DOHH2 (cell line): ENCODE results near the gene USP17L29.
A peak's percentile ranks its signal among the peaks of the same experiment; 100 is the strongest.
"Not testable (repeated sequence)": the region's sequence is repeated elsewhere in the genome, so short reads cannot be mapped to it uniquely, and the experiment has no call there.

Experiments
- H3F3A ChIP-seq: fragments of 200-600 bp; sonication (generic), shearing (Covaris generic); 2 replicates; pipeline ENCODE4 v1.6.0; 2016; ENCODE audit warnings: antibody characterized with exemption, mild to moderate bottlenecking; ENCODE audit not compliant: control insufficient read depth, insufficient read depth
- H3K27ac ChIP-seq: fragments of 200-600 bp; sonication (generic); 2 replicates; pipeline ENCODE4 v1.5.1; 2014; ENCODE audit warnings: low read depth, mild to moderate bottlenecking, low read length, moderate library complexity
- H3K27me3 ChIP-seq: fragments of 200-600 bp; sonication (generic); 2 replicates; pipeline ENCODE4 v1.6.1; 2014; ENCODE audit warnings: mild to moderate bottlenecking, low read length, mixed read lengths; ENCODE audit not compliant: control insufficient read depth
- H3K36me3 ChIP-seq: fragments of 200-600 bp; sonication (generic); 2 replicates; pipeline ENCODE4 v1.6.1; 2014; ENCODE audit warnings: mild to moderate bottlenecking, low read length, moderate library complexity, mixed read lengths; ENCODE audit not compliant: control insufficient read depth
- H3K4me1 ChIP-seq: fragments of 200-600 bp; sonication (generic); 2 replicates; pipeline ENCODE4 v1.6.1; 2014; ENCODE audit warnings: mild to moderate bottlenecking, low read length, mixed read lengths; ENCODE audit not compliant: control insufficient read depth
- H3K4me2 ChIP-seq: fragments of 200-600 bp; sonication (generic); 2 replicates; pipeline ENCODE4 v1.6.0; 2014; ENCODE audit warnings: mild to moderate bottlenecking, low read length, moderate library complexity
- H3K4me3 ChIP-seq: fragments of 200-600 bp; sonication (generic); 2 replicates; pipeline ENCODE4 v1.5.1; 2014; ENCODE audit warnings: mild to moderate bottlenecking, low read length, mixed read lengths
- H3K79me2 ChIP-seq: fragments of 200-600 bp; sonication (generic); 2 replicates; pipeline ENCODE4 v1.6.1; 2014; ENCODE audit warnings: mild to moderate bottlenecking, low read length, mixed read lengths; ENCODE audit not compliant: control insufficient read depth
- H3K9me2 ChIP-seq: fragments of 200-600 bp; sonication (generic); replicated peaks from 2 replicates; pipeline ENCODE4 v1.6.1; 2014; ENCODE audit warnings: mild to moderate bottlenecking, low read length, mixed read lengths; ENCODE audit not compliant: control insufficient read depth
- H3K9me3 ChIP-seq: fragments of 200-600 bp; sonication (generic); 2 replicates; pipeline ENCODE4 v1.6.1; 2014; ENCODE audit warnings: antibody characterized with exemption, low read length, mixed read lengths; ENCODE audit not compliant: control insufficient read depth, insufficient read depth
- H4K20me1 ChIP-seq: fragments of 200-600 bp; sonication (generic); 2 replicates; pipeline ENCODE4 v1.6.0; 2014; ENCODE audit warnings: low read depth, mild to moderate bottlenecking, antibody characterized with exemption, low read length, moderate library complexity; ENCODE audit not compliant: control insufficient read depth, insufficient read depth
- CTCF ChIP-seq: fragments of 200-600 bp; sonication (generic); IDR thresholded peaks from one replicate; pipeline ENCODE4 v1.5.1; 2014; ENCODE audit warnings: antibody characterized with exemption, mild to moderate bottlenecking, low read depth, low read length; ENCODE audit not compliant: poor library complexity, severe bottlenecking
- EZH2phosphoT487 ChIP-seq: fragments of 200-600 bp; sonication (generic); IDR thresholded peaks from 2 replicates; pipeline ENCODE4 v1.6.1; 2017; ENCODE audit warnings: borderline replicate concordance, mild to moderate bottlenecking, antibody characterized with exemption, low read length, moderate library complexity, mixed read lengths

USP17L29 gene

GRCh38 chr4:9350866-9351265, 2.6 kb upstream of the USP17L29 start:
- not testable (repeated sequence) for H3K4me2 ChIP-seq, H4K20me1 ChIP-seq, H3K9me2 ChIP-seq, H3K27me3 ChIP-seq, H3K79me2 ChIP-seq, H3K4me3 ChIP-seq, H3K36me3 ChIP-seq, H3K4me1 ChIP-seq, H3F3A ChIP-seq, H3K27ac ChIP-seq, H3K9me3 ChIP-seq

- not testable (repeated sequence) for H4K20me1 ChIP-seq, H3K27me3 ChIP-seq, H3K9me2 ChIP-seq, H3F3A ChIP-seq, H3K79me2 ChIP-seq, H3K4me1 ChIP-seq, H3K4me3 ChIP-seq, H3K36me3 ChIP-seq, H3K27ac ChIP-seq, H3K4me2 ChIP-seq, H3K9me3 ChIP-seq
Observed at GRCh38 chr4:9362829-9363228, 9.4 kb downstream of the USP17L29 start, which contains the start of gene USP17L30. TSS of gene USP17L30 (plus strand) at chr4:9363129. CDS start at chr4:9363129, 0 bp downstream.

GRCh38 chr4:9379881-9380280, 26.4 kb downstream of the USP17L29 start:
- H3K79me2 ChIP-seq, H3K9me2 ChIP-seq, H3K27me3 ChIP-seq, H3K9me3 ChIP-seq, H3K4me3 ChIP-seq, H3K27ac ChIP-seq, H3K36me3 ChIP-seq, H3K4me2 ChIP-seq, H4K20me1 ChIP-seq, H3F3A ChIP-seq, H3K4me1 ChIP-seq: not testable (repeated sequence)

- H3K9me3 ChIP-seq, H3K27ac ChIP-seq, H3K9me2 ChIP-seq, H3F3A ChIP-seq, H3K36me3 ChIP-seq, H3K79me2 ChIP-seq, H3K4me2 ChIP-seq, H3K4me1 ChIP-seq, H3K27me3 ChIP-seq, H3K4me3 ChIP-seq, H4K20me1 ChIP-seq: not testable (repeated sequence)
- TF ChIP-seq CTCF: peak; percentile 43
Observed at GRCh38 chr4:9381012-9381534, 27.6 kb downstream of the USP17L29 start.

- no peaks in the 10 kb centered on the region for H3K9me3 ChIP-seq
- no peaks in the 10 kb centered on the region for H4K20me1 ChIP-seq
- no peak overlapping the region for H3K4me3 ChIP-seq
- no peaks in the 10 kb centered on the region for H3F3A ChIP-seq
- no peaks in the 10 kb centered on the region for H3K9me2 ChIP-seq
- no peak overlapping the region for H3K4me2 ChIP-seq
- H3K4me1 ChIP-seq: no peaks in the 10 kb centered on the region
- H3K27ac ChIP-seq: no peak overlapping the region
- no peaks in the 10 kb centered on the region for H3K79me2 ChIP-seq
- H3K36me3 ChIP-seq: no peaks in the 10 kb centered on the region
- TF ChIP-seq EZH2phosphoT487: no peak
- no peak for TF ChIP-seq CTCF
- no peaks in the 10 kb centered on the region for H3K27me3 ChIP-seq
Observed at GRCh38 chr4:9384126-9384525, 30.7 kb downstream of the USP17L29 start.

GRCh38 chr4:9389001-9389400, 35.6 kb downstream of the USP17L29 start:
- not testable (repeated sequence) for H3K79me2 ChIP-seq, H3K36me3 ChIP-seq, H4K20me1 ChIP-seq, H3K4me3 ChIP-seq, H3K27me3 ChIP-seq, H3K4me2 ChIP-seq, H3K9me2 ChIP-seq, H3K4me1 ChIP-seq, H3K9me3 ChIP-seq, H3K27ac ChIP-seq, H3F3A ChIP-seq
